Breast epithelium (tissue), 4 donors: ENCODE measurements around the gene TSHR. TPM values are rescaled to one million over a fixed set of nuclear protein-coding genes. Genes with fewer than 3 reads are reported as not detected.

Source experiments
- DNase-seq, 2 donors: peaks; one replicate each; pipeline ENCODE4 v3.0.0-alpha.2; 2019; ENCODE audit warnings: low spot score in 2 of 2
- H3K27ac ChIP-seq, 2 donors: fragments of 200-600 bp; sonication (generic) in 1 of 2; one replicate each; pipeline ENCODE4 v1.5.1; 2016 to 2019; ENCODE audit warnings: mild to moderate bottlenecking in 1 of 2
- H3K27me3 ChIP-seq, 2 donors: fragments of 200-600 bp; sonication (generic) in 1 of 2; one replicate each; pipeline versions ENCODE4 v1.5.1 to v1.6.0; 2017 to 2019; ENCODE audit warnings: control low read depth in 1 of 2, mild to moderate bottlenecking in 1 of 2
- H3K36me3 ChIP-seq: fragments of 200-600 bp; one replicate; pipeline ENCODE4 v1.5.1; 2019
- H3K4me1 ChIP-seq, 2 donors: fragments of 200-600 bp; sonication (generic); one replicate each; pipeline ENCODE4 v1.5.1; 2016 to 2019; ENCODE audit warnings: control low read depth in 1 of 2
- H3K4me3 ChIP-seq, 3 donors: fragments of 200-600 bp; sonication (generic); 1 replicate in 2 of 3; 2 replicates in 1 of 3; pipeline ENCODE4 v1.5.1; 2016 to 2019; ENCODE audit warnings: mild to moderate bottlenecking in 3 of 3, moderate library complexity in 2 of 3
- H3K9me3 ChIP-seq, 2 donors: fragments of 200-600 bp; sonication (generic) in 1 of 2; one replicate each; pipeline ENCODE4 v1.5.1; 2016 to 2019; ENCODE audit warnings: control low read depth in 1 of 2
- POLR2A ChIP-seq: fragments of 450-650 bp; IDR thresholded peaks from one replicate; pipeline ENCODE4 v1.6.1; 2016; ENCODE audit warnings: antibody characterized with exemption, mild to moderate bottlenecking, moderate library complexity
- POLR2AphosphoS5 ChIP-seq, 3 donors: sonication (generic); formaldehyde crosslinking; IDR thresholded peaks; one replicate each; pipeline ENCODE4 v1.6.1; 2017; ENCODE audit warnings: antibody characterized with exemption in 3 of 3
- intact Hi-C: fragments of 100-400 bp; cut with DNase I; formaldehyde crosslinking; loops from one replicate; pipeline ENCODE4 v1.15.1; 2023; ENCODE audit warnings: low total_unique reads
- total RNA-seq, 3 donors: library from RNA; depleted of rRNA; stranded (reverse); fragments of >200 nt; gene quantifications; one replicate each; pipeline ENCODE4 v1.1.0, GENCODE V29; 2016
- TF ChIP-seq, protein P1 (sequence below), 3 donors: fragments of 450-650 bp; IDR thresholded peaks; one replicate each; pipeline ENCODE4 v1.5.1; 2016 to 2017; ENCODE audit warnings: antibody characterized with exemption in 3 of 3, mild to moderate bottlenecking in 3 of 3, moderate library complexity in 3 of 3

TSHR gene
- total RNA-seq, 3 donors from 2014 or later: 0.48 to 1.6 TPM; not detected in 1

DNA sequence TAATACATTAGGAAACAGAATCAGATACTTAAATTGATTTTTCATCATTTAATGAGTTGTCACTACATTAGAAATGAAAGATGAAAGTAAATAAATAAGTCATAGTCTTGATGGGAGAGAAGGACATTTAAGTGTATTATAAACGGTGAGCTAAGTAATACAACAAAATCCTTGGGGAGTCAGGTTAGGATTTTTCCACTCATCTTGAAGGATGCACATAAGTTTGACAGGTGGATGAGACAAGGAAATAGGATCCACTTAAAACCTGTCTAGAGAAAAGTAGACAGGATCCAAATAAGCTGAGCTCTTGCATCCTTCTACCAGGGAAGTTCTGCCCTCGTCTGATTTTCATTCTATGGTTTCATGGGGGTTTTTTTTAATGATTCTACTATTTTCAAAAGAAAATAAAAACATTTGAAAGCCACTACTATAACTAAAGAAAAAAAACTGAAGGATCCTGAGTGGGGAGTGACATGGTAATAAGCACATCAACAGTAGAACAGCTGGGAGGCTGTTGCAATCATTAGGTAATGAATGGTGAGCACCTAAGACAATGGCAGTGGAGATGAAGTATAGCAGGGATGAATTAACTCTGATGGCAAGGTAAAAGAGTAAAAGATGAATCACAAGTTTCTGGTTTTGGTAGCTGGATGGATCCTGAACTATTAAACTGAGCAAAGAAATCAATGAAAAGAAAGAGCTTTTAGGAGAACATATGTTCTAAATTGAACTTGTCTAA, 30.9 kb upstream of the TSHR start:
- H3K36me3 ChIP-seq: no peaks in the 10 kb centered on the region
- no peak overlapping the region for H3K4me3 ChIP-seq
- intact Hi-C loops: loop anchor here (5.0 kb wide), 1 partner anchor 937 kb away; no protein-coding TSS in a partner anchor
- no peaks in the 10 kb centered on the region for H3K9me3 ChIP-seq
- TF ChIP-seq POLR2AphosphoS5 (IDR thresholded peaks at IDR 0.05) (no peak), POLR2A (no peak)
- TF ChIP-seq, protein P1, sequence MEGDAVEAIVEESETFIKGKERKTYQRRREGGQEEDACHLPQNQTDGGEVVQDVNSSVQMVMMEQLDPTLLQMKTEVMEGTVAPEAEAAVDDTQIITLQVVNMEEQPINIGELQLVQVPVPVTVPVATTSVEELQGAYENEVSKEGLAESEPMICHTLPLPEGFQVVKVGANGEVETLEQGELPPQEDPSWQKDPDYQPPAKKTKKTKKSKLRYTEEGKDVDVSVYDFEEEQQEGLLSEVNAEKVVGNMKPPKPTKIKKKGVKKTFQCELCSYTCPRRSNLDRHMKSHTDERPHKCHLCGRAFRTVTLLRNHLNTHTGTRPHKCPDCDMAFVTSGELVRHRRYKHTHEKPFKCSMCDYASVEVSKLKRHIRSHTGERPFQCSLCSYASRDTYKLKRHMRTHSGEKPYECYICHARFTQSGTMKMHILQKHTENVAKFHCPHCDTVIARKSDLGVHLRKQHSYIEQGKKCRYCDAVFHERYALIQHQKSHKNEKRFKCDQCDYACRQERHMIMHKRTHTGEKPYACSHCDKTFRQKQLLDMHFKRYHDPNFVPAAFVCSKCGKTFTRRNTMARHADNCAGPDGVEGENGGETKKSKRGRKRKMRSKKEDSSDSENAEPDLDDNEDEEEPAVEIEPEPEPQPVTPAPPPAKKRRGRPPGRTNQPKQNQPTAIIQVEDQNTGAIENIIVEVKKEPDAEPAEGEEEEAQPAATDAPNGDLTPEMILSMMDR (IDR thresholded peaks at IDR 0.05): no peak
- H3K27me3 ChIP-seq: no peaks in the 10 kb centered on the region
- no peaks in the 10 kb centered on the region for H3K4me1 ChIP-seq
- no peak overlapping the region for H3K27ac ChIP-seq
- DNase-seq: no peak

GRCh38 chr14:80926397-80927082, 28.9 kb upstream of the TSHR start:
- intact Hi-C loops: no loop called here
- Histone ChIP-seq H3K9me3 (no peaks in the 10 kb centered on the region), H3K27ac (no peak overlapping the region), H3K27me3 (no peaks in the 10 kb centered on the region), H3K4me3 (no peak overlapping the region), H3K4me1 (no peaks in the 10 kb centered on the region), H3K36me3 (no peaks in the 10 kb centered on the region)
- TF ChIP-seq POLR2A (no peak), POLR2AphosphoS5 (IDR thresholded peaks at IDR 0.05) (no peak)
- TF ChIP-seq, protein P1 (IDR thresholded peaks at IDR 0.05): no peak
- no peak for DNase-seq

- DNase-seq: no peak
- Histone ChIP-seq H3K36me3 (no peaks in the 10 kb centered on the region), H3K27me3 (no peaks in the 10 kb centered on the region), H3K9me3 (no peaks in the 10 kb centered on the region), H3K27ac (no peak overlapping the region), H3K4me1 (no peaks in the 10 kb centered on the region), H3K4me3 (no peak overlapping the region)
- intact Hi-C loops: no loop called here
- no peak for TF ChIP-seq POLR2AphosphoS5 (IDR thresholded peaks at IDR 0.05)
- TF ChIP-seq, protein P1 (IDR thresholded peaks at IDR 0.05): no peak
- TF ChIP-seq POLR2A: no peak
These were observed 28.1 kb upstream of the TSHR start for GRCh38 chr14:80927083-80927989.

GRCh38 chr14:80930095-80930494, 25.3 kb upstream of the TSHR start:
- Histone ChIP-seq H3K9me3 (no peaks in the 10 kb centered on the region), H3K4me1 (no peaks in the 10 kb centered on the region), H3K27ac (no peak overlapping the region), H3K4me3 (no peak overlapping the region), H3K27me3 (no peaks in the 10 kb centered on the region), H3K36me3 (no peaks in the 10 kb centered on the region)
- TF ChIP-seq, protein P1 (IDR thresholded peaks at IDR 0.05): no peak
- no peak for TF ChIP-seq POLR2A
- no peak for TF ChIP-seq POLR2AphosphoS5 (IDR thresholded peaks at IDR 0.05)
- DNase-seq: no peak
- intact Hi-C loops: no loop called here
